ENCODE results near the gene TREX2.

- TF ChIP-seq CTCF (IDR thresholded peaks at IDR 0.05) (no peak), POLR2A (IDR thresholded peaks at IDR 0.05) (no peak)
Observed at GRCh38 chrX:153494061-153494460, 48.2 kb upstream of the TREX2 start.
